Activated CD4-positive, CD25-positive, alpha-beta regulatory T cell treated with anti-CD3 and anti-CD28 coated beads, Interleukin-2, amount 50 U/mL, for 16 hours (primary cell): ENCODE measurements around the gene FAM117B.
"Not testable (repeated sequence)": the region's sequence is repeated elsewhere in the genome, so short reads cannot be mapped to it uniquely, and the experiment has no call there.

ENCODE experiments used
- DNase-seq: peaks from one replicate; pipeline ENCODE4 v3.0.0-alpha.2; 2020; ENCODE audit warnings: low read depth, low spot score

The FAM117B gene

DNA sequence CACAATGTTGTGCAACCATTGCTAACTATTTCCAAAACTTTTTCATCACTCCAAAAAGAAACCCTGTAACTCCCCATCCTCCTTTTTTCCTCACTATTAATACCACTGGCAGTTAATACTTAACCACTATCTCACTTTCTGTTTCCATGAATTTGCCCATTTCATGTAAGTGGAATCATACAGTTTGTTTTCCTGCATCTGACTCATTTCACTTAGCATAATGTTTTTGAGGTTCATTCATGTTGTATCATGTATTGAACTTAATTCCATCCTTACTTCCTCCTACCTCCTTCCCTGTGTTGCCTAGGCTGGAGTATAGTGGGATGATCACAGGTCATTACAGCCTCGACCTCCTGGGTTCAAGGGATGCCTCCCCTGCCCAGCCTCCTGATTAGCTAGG, 68.3 kb downstream of the FAM117B start:
- no peak for DNase-seq

DNA sequence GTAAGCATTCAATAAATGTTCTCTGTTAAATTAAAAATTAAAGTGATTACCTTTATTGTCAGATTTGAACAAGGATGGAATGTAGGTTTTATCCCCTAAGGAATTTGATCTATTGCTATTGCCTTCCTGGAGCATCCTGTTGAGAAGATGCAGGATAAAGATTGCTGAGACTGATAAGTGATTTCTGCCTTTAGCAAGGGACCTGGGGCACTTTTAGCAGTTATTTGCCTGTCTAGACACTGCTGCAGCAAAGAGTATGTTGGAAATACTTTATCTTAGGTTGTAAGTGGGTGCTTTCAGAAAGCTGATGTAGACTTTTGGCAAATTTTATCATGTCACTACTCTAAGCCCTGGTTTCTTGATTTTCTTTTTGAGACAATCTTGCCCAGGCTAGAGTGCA, 69.5 kb downstream of the FAM117B start:
- no peak for DNase-seq

- DNase-seq = no peak
Observed at GRCh38 chr2:202705446-202706020, 70.8 kb downstream of the FAM117B start.

- not testable (repeated sequence) for DNase-seq
Observed at GRCh38 chr2:202714971-202715935, 80.5 kb downstream of the FAM117B start.

DNA sequence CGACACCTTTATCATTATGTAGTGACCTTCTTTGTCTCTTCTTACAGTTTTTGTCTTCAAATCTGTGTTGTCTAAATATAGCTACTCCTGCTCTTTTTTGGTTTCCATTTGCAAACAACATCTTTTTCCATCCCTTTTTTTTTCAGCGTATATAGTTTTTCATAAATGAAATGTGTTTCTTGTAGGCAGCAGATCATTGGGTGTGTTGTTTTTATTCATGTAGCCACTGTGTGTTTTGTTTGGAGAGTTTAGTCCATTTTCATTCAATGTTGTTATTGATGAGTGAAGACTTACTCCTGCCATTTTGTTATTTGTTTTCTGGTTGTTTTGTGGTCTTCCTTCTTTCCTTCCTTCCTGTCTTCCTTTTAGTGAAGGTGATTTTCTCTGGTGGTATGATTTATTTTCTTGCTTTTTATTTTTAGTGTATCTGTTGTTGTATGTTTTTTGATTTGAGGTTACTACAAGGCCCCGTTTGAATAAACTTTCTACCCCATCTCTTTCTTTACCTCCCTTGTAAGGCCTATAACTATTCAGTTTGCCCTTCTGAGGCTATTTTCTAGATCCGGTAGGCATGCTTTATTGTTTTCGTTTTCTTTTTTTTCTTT, 81.4 kb downstream of the FAM117B start:
- DNase-seq = no peak

GRCh38 chr2:202716953-202717597, 82.3 kb downstream of the FAM117B start:
- no peak for DNase-seq

DNA sequence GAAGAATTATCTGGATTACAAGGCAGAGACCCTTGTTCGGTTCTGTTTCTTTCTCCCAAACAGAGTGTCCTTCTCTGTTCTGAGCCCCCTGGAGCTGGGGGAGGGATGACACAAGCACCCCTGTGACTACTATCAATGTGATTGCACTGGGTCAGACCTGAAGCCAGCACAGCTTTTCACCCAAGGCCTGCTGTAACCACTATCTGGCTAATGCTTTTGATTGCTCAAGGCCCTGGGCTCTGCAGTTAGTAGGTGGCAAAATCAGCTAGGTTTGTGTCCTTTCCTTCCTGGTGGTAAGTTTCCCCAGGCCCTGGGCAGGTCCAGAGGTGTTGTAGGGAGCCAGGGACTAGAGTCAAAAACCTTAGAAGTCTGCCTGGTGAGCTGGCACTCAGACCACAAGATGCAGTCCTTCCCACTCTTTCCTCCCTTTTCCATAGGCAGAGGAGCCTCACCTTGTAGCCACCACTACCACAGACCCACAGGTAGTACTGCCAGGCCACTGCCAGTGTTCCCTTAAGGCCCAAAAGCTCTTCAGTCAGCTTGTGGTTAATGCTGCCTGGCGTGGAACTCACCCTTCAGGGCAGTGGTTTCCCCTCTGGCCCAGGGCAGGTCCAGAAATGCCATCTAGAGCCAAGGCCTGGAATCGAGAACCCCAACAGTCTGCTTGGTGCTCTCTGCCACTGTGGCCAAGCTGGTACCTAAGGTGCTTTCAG, 83.0 kb downstream of the FAM117B start:
- no peak for DNase-seq

- no peak for DNase-seq
Observed at GRCh38 chr2:202718614-202719013, 83.8 kb downstream of the FAM117B start.

DNA sequence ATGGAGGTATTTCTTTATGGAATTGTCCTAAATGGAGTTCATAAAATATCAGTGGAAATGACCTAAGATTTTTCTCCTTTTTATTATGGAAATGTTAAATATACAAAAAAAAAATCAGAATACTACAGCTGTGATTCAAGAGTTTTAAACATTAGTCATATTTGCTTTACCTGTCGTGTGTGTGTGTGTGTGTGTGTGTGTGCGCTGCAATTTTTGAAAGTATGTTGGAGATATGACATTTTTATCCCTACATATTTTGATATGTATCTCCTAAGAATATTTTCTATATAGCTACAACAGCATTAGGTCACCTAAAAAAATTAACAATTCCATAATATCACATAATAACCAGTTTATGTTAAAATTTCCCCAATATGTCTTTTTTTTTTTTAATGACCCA, 85.5 kb downstream of the FAM117B start:
- no peak for DNase-seq

DNA sequence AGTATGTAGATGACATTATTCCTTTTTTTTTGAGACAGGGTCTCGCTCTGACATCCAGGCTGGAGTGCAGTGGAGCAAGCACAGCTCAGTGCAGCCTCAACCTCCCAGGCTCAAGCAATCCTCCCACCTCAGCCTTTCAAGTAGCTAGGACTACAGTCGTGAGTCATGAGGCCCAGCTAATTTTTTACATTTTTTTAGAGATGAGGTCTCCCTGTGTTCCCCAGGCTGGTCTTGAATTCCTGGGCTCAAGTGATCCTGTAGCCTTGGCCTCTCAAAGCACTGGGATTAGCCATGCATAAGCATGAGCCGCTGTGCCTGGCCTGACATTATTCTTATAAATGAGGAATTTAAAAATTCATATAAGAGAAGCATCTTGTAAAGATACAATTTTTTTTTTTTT, 86.9 kb downstream of the FAM117B start:
- no peak for DNase-seq

DNA sequence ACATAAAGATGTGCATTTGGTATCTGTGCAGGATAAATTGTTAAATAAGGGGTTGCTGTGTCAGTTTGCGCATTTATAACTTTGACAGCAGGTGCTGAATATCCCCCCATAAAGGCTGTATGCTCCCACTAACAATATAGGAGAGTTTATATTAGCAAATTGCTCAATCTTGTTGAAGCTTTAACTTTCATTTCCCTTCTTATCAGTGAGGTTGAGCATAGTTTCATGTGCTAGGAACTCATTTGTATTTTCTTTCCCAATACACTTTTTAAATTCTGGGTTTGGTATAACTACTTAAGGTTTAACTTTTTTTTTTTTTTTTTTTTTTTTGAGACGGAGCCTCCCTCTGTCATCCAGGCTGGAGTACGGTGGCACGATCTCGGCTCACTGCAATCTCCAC, 89.0 kb downstream of the FAM117B start:
- no peak for DNase-seq

GRCh38 chr2:202726070-202726469, 91.3 kb downstream of the FAM117B start:
- no peak for DNase-seq

- DNase-seq = no peak
Observed at GRCh38 chr2:202736826-202737225, 102.1 kb downstream of the FAM117B start.

DNA sequence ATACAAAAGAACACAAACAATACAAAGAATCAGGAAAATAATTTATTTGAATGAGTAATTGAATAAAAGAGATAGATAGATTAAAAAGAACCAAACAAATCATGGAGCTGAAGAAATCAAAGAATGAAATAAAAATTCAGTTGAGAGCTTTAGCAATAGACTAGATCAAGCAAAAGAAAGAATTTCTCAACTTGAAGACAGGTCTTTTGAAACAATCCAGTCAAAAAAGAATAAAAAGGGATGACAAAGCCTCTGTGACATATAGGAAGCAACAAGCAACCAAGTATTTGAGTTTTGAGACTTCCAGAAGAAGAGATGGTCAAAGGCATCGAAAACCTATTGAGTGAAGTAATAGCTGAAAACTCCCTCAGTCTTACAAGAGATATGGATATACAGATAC, 108.8 kb downstream of the FAM117B start:
- DNase-seq = no peak

- no peak for DNase-seq
Observed at GRCh38 chr2:202749477-202749876, 114.7 kb downstream of the FAM117B start.

DNA sequence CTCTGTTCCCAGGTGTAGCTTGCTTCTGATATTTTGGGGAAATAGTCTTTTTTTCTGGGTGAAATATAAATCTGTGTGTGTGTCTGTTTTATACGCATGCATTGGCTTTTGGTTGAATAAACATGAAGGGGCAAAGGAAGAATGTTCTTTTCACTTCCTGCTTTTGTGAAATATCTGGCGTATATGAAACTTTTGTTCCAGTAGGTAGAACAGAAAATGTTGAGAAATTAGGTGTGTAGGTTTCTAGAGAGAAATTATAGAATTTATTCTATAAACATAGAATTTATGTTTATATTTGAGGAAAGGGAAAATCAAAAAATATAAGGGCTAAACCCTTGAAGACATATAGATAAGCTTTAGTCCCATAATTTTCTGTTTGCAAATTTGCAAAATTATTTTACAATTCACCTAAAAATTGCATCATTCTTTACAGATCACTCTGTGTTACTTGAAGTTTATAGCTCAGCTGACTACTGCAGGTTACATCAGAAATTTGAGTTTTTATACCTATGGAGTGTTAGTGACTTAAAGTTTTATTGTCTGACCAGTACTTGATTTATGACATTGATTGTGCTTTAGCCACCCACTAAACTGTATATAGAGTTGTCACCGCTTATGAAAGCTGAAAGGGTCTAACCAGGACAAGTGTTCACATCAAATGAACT, 116.1 kb downstream of the FAM117B start:
- no peak for DNase-seq

DNA sequence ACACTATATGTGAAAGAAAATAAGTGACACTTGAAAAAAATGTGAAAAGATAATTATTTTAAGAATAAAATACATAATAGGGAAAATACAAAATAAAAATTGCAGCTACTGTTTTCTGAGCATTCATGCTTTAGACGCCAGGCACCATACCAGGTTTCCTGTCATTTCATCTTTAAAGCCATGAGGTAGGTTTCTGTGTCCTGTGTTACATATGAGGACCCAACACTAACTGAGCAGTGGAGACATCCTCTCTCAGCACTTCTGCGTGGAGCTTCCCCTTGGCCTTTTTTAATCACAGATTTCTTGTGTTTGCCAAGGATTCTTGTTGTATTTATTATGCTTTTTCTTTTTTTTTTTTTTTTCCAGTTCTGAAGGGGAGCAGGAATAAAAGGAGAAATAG, 117.3 kb downstream of the FAM117B start:
- no peak for DNase-seq

- no peak for DNase-seq
Observed at GRCh38 chr2:202754936-202755335, 120.2 kb downstream of the FAM117B start.

DNA sequence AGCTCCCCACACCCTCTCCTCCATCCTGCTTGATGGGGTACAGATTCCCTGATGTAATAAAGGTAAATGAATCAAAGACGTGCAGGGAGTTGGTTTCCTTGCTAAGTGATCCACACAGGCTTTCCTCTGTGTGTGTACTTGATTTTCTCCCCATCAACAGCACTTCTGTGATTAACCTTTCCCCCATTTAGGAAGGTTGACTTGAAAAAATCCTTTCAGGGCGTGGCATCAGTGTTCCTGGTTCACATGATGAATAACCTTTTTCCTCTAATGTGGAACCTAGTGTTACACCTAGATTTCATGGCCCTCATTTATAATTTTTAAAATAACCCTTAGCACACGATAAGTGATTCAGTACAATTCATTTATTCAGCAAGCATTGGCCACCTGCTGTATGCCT, 121.8 kb downstream of the FAM117B start:
- DNase-seq = no peak

GRCh38 chr2:202757339-202757738, 122.6 kb downstream of the FAM117B start:
- DNase-seq = no peak

DNA sequence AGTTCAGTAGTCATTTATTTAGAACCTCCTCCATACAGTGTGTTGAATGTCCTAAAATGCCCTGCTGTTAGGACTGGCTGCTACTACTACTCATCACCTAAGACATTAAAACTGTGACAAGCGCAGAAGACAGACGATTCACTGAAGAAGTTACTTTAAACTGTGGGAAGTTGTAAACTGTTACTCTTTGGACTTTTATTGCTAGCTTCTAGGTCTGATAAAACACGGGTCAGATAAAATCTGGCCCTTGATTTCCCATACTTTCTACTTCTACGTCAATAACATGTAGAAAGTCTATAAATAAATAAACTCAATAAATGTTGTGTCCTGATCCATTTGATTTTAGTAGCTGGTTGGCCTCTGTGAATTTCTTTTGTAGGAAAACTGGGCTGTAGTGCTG, 123.4 kb downstream of the FAM117B start:
- no peak for DNase-seq
